HEK293 (cell line): ENCODE measurements around the gene HEBP1.

Experiments
- ZNF324 ChIP-seq: fragments of 450-650 bp; formaldehyde crosslinking; IDR thresholded peaks from 2 replicates; pipeline ENCODE4 v1.5.1; 2016; ENCODE audit warnings: missing biosample characterization, missing genetic modification characterization
- TF ChIP-seq, protein P1 (sequence below): fragments of 450-650 bp; formaldehyde crosslinking; IDR thresholded peaks from 2 replicates; pipeline ENCODE4 v1.5.1; 2016; ENCODE audit warnings: missing biosample characterization, missing genetic modification characterization
- TF ChIP-seq, protein P2 (sequence below): fragments of 450-650 bp; formaldehyde crosslinking; IDR thresholded peaks from 2 replicates; pipeline ENCODE4 v1.5.1; 2016; ENCODE audit warnings: missing biosample characterization, missing genetic modification characterization

DNA sequence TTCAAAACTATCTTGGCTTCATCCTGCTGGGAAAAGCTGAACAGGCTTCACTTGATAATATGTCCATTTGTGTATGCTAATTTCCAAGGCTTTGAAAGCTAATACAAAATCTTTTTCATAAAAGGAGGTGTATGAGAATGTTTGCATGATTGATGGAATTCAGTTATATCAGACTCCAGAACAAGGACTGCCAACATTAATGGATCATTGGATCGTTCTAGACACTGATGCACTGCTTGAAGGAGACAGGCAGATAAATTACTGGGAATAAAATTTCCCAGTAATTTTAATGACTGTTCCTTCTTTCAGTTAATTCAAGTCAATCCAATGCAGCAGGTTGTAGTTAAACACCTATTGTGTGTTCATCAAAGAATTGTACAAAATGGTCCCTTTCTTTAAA, 48.6 kb downstream of the HEBP1 start:
- TF ChIP-seq, protein P1, sequence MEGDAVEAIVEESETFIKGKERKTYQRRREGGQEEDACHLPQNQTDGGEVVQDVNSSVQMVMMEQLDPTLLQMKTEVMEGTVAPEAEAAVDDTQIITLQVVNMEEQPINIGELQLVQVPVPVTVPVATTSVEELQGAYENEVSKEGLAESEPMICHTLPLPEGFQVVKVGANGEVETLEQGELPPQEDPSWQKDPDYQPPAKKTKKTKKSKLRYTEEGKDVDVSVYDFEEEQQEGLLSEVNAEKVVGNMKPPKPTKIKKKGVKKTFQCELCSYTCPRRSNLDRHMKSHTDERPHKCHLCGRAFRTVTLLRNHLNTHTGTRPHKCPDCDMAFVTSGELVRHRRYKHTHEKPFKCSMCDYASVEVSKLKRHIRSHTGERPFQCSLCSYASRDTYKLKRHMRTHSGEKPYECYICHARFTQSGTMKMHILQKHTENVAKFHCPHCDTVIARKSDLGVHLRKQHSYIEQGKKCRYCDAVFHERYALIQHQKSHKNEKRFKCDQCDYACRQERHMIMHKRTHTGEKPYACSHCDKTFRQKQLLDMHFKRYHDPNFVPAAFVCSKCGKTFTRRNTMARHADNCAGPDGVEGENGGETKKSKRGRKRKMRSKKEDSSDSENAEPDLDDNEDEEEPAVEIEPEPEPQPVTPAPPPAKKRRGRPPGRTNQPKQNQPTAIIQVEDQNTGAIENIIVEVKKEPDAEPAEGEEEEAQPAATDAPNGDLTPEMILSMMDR (tag by site-specific recombination): no peak
- TF ChIP-seq ZNF324 (tag by site-specific recombination): no peak
- TF ChIP-seq, protein P2, sequence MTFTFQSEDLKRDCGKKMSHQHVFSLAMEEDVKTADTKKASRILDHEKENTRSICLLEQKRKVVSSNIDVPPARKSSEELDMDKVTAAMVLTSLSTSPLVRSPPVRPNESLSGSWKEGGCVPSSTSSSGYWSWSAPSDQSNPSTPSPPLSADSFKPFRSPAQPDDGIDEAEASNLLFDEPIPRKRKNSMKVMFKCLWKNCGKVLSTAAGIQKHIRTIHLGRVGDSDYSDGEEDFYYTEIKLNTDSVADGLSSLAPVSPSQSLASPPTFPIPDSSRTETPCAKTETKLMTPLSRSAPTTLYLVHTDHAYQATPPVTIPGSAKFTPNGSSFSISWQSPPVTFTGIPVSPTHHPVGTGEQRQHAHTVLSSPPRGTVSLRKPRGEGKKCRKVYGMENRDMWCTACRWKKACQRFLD (tag by site-specific recombination): no peak
